Measurements from ENCODE around the gene SEH1L.

SEH1L gene

DNA sequence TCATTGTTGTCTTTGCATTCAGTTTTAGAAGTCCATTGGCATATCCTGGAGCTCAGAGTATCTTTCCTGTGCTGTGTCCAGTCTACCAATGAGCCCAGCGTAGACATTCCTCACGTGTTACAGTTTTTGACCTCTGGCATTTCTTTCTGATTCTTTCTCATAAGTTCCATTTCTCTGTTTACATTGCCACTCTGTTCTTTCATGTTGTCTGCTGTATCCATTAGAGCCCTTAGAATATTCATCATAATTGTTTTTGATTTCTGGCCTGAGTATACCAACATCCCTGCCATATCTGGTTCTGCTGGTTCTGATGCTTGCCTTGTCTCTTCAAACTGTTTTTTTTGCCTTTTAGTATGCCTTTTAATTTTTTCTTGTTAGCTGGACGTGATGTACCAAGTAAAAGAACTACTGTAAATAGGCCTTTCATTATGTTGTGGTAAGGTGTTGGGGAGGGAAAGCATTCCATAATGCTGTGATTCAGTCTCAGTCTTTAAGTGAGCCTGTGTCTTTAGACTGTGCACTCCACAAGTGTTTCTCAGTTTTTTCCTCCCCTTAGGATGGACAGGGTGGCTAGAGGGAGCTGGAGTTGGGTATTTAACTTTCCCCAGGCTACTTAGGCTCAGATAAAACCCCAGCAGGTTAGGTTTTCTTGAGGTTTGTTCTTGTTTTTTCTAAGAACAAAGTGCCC lies 78.9 kb downstream of the SEH1L start:
- no peak overlapping the region for H3K4me3 ChIP-seq (replicated peaks in 1 of 2; ENCODE audit: low read depth in 2 of 2, low read length in 2 of 2)
- TF ChIP-seq, protein P1, sequence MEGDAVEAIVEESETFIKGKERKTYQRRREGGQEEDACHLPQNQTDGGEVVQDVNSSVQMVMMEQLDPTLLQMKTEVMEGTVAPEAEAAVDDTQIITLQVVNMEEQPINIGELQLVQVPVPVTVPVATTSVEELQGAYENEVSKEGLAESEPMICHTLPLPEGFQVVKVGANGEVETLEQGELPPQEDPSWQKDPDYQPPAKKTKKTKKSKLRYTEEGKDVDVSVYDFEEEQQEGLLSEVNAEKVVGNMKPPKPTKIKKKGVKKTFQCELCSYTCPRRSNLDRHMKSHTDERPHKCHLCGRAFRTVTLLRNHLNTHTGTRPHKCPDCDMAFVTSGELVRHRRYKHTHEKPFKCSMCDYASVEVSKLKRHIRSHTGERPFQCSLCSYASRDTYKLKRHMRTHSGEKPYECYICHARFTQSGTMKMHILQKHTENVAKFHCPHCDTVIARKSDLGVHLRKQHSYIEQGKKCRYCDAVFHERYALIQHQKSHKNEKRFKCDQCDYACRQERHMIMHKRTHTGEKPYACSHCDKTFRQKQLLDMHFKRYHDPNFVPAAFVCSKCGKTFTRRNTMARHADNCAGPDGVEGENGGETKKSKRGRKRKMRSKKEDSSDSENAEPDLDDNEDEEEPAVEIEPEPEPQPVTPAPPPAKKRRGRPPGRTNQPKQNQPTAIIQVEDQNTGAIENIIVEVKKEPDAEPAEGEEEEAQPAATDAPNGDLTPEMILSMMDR (IDR thresholded peaks at IDR 0.05; ENCODE audit: low read depth, low read length): no peak
- peak in 1 of 2 donors; percentile 29 for DNase-seq (ENCODE audit: low read depth in 2 of 2)

DNA sequence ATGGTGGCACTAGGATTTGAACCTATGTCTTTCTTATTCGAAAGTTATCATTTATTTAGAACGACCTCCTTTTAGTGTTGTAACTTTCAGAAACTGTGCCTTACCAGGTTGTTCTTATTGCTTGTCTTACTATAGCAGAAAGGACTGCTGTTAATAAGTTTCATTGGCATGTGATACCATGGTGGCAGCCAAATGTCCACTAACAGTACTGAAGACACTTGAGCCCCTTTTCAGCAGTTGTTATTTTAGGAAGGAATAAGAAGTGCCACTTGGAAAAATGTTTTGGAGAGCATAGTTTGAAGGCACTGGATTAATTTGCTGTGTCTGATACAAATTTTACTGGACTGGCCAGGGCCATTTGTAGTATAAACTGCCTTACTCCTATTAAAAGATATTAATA lies 81.1 kb downstream of the SEH1L start:
- DNase-seq (ENCODE audit: low read depth in 2 of 2): no peak
- no peak overlapping the region for H3K4me3 ChIP-seq (replicated peaks in 1 of 2; ENCODE audit: low read depth in 2 of 2, low read length in 2 of 2)
- TF ChIP-seq, protein P1 (IDR thresholded peaks at IDR 0.05; ENCODE audit: low read depth, low read length): no peak

DNA sequence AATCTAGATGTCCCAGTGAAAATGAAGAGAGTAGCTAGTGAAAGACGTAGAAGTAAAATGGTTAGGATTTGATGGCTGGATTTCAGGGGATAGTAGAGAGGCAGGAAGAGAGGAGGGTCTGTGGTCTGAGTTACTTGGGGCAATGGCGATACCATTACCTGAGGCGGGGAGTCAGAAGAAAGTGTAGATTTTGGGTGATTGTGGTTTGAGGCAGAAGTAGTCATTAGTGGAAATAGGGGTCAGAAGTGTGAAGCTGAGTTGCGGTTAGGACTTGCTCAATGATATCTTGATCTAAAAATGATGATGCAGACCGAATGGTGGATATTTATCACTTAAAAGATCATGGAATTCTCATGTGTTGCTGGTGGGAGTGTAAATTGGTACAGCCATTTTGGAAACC lies 84.4 kb downstream of the SEH1L start:
- TF ChIP-seq, protein P1 (IDR thresholded peaks at IDR 0.05; ENCODE audit: low read depth, low read length): no peak
- H3K4me3 ChIP-seq (replicated peaks in 1 of 2; ENCODE audit: low read depth in 2 of 2, low read length in 2 of 2): no peak overlapping the region
- no peak for DNase-seq (ENCODE audit: low read depth in 2 of 2)

DNA sequence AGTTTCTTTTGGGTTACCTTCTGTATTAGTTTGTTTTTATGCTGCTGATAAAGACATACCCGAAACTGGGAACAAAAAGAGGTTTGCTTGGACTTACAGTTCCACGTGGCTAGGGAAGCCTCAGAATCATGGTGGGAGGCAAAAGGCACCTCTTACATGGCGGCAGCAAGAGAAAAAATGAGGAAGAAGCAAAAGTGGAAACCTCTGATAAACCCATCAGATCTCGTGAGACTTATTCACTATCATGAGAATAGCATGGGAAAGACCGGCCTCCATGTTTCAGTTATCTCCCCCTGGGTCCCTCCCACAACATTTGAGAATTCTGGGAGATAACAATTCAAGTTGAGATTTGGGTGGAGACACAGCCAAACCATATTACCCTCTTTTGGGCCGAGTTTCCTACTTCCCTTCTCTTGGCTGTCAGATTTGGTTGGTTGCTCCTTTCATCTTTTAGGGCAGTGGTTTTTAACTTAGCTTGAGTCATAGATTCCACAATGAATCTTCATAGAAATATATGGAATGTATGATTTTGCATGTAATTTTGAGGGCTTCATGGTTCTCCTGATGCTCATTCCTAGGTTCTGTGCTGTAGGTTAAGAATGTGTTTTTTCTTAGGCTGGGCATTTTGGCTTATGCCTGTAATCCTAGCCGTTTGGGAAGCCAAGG lies 87.6 kb downstream of the SEH1L start:
- DNase-seq (ENCODE audit: low read depth in 2 of 2): peak in 1 of 2 donors; percentile 22
- TF ChIP-seq, protein P1 (IDR thresholded peaks at IDR 0.05; ENCODE audit: low read depth, low read length): no peak
- H3K4me3 ChIP-seq (replicated peaks in 1 of 2; ENCODE audit: low read depth in 2 of 2, low read length in 2 of 2): no peak overlapping the region

DNA sequence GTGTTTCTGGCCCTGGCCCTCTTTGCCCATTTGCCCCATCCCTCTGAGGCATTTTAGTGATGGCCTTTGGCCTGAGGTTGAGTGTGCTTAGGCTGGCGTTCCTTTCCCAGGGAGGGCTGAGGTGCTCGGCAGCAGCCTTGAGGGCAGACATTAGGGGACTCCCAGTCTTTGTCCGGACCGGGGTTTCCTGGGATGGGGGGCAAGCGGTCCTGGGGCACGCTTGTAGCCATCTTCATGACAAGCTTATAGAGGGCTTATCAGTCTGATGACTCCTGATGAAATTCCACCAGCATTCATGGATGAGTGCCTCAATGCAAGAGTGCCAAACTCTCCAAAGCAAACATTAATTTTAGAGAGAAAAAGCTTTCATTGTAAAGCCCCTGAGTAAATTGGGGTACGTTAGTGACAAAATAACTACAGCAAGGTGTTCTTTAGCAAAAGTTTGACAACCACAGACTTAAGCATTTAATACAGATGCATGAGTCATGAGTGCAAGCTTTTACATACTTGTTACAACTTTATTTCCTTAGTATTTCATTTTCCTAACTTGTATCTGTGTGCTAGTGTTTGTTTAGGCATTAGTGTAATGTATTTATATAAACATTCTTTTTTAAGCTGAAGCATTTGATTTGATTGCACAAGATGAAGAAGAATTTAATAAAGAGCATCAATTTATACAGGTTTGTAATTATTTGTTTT lies 89.0 kb downstream of the SEH1L start:
- TF ChIP-seq, protein P1 (IDR thresholded peaks at IDR 0.05; ENCODE audit: low read depth, low read length): no peak
- no peak overlapping the region for H3K4me3 ChIP-seq (replicated peaks in 1 of 2; ENCODE audit: low read depth in 2 of 2, low read length in 2 of 2)
- DNase-seq (ENCODE audit: low read depth in 2 of 2): peak in 1 of 2 donors; percentile 34

Data from cardiac fibroblast (primary cell).